NCI-H345 (cell line): ENCODE data around the gene CAPN2.
A peak's percentile ranks its signal among the peaks of the same experiment; 100 is the strongest.

Experiments
- DNase-seq: peaks from one replicate; lab custom pipeline; 2025; lab: John Stamatoyannopoulos, UW

Gene CAPN2

GRCh38 chr1:223702735-223703667 is 9.3 kb upstream of the CAPN2 start:
- DNase-seq, result no peak

DNA sequence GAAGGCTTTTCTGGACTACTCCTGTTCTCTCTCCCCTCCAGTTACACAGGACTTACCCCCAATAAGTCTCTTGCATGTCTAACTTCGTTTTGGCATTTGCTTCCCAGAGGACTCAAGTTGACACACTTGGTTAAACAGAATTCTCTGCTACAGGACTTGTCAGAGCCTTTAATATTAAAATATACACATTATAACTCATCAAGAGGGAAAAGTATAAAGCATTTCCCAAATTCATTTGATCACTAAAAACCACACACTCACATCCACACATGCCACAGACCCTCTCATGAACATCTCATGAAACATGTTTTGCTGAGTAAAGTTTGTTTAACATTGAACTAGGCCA is 8.7 kb upstream of the CAPN2 start:
- no peak for DNase-seq

DNA sequence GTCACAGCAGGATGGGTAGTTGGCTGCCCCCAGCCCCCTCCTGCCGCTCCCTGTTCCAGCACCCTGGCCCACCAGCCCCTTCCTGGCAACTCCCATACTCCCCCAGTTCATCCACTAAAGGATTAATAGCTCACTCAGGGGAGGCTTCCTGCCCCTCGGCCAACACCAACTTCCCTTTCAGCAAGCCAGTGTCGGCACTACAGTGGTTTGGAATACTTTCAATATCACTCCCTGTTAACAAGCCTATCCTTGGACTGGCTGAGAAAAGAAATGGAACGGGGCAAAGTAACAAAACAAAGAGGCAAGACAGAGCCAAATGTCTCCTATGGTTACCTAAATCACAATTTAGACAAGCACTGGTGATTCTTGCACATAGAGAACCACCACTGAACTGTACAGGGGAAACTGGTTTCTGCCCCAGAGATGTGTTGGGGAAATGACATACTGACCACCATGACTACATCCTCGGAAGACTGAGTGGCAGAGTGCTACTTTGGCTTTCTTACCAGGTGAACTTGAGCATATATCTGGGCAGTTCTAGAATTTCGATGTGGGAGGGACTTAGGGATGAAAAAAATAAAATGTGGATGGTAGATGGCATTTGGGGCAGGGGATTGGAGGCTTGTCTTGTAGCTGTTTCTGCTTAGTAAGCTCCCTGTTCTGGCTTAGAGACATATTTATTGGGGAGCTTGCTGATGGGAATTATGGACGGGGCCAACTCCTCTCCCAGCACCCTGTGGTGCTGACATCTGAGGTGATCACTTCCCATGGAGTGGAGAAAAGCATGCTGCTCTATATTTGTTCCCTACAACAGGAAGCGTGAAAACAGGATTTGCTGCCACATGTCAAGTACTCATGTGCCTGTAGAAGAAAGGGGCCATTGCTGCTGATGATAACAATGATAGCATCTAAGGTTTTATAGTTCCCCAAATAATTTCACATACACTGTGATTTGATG is 7.1 kb upstream of the CAPN2 start:
- peak; percentile 35 for DNase-seq

- peak; percentile 87 for DNase-seq
These were observed 6.0 kb upstream of the CAPN2 start for GRCh38 chr1:223706077-223706973.

GRCh38 chr1:223707256-223708000 is 4.9 kb upstream of the CAPN2 start:
- peak; percentile 91 for DNase-seq

- DNase-seq, result peak; percentile 72
These were observed 4.4 kb upstream of the CAPN2 start for GRCh38 chr1:223708001-223708359.

GRCh38 chr1:223708651-223709268 is 3.6 kb upstream of the CAPN2 start:
- DNase-seq, result no peak

DNA sequence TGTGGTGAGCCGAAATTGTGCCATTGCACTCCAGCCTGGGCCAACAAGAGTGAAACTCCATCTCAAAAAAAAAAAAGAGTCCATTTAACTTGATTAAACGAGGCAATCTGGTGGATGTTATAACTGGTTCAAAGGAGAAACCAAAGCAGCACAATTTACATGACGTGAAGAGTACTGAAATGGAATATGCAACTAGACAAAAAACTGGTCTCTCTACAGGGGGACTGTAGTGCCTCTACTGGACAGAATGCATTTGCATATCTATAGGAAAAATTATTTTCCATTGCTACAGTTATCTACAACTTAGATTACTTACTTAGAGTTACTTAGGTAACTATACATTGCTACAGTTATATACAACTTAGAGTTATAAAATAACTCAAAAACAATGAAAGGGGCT is 2.7 kb upstream of the CAPN2 start:
- no peak for DNase-seq

GRCh38 chr1:223710179-223711133 is 1.9 kb upstream of the CAPN2 start:
- DNase-seq, result no peak

GRCh38 chr1:223711173-223711572 is 1.2 kb upstream of the CAPN2 start:
- DNase-seq, result no peak

GRCh38 chr1:223711747-223712193 is 569 bp upstream of the CAPN2 start:
- no peak for DNase-seq

GRCh38 chr1:223712850-223713474 is 623 bp downstream of the CAPN2 start:
- no peak for DNase-seq

DNA sequence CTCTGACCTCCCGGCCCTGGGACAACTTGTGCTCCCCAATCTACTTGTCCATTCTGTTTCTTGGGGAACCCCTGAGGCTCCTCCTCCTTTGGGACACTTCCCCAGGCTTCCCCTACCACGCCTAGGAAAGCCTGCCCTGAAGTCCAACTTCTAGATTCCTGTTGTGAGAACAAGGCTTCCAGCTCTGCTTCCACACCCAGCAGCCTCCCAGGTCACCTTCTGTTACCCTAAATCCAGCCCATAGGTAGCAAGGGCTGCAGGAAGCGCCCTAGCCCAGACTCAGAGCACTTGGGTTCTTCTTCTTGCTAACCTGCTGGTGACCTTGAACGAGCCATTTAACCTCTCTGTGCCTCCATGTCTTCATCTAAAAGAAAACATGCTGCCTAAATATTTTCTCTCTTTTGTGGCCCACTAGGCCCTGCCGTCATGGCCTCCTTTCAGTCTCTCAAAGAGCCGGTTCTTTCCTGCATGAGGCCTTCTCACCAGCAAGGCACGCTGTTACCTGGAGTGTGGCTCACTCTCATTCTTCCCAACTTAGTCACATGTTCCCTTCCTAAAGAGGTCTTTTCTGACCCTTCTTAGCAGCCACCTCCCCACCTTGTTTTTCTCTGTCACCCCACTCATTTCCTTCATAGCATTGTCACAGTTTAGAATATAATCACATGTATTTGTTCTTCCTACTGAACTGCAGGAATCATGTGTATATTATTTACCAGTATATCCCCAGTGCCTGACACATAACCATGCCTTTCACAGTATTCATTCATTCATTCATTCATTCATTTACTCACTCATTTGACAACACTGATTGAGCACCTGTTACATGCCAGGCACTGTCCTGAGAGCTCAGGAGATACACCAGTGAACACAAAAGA is 1.4 kb downstream of the CAPN2 start:
- no peak for DNase-seq

DNA sequence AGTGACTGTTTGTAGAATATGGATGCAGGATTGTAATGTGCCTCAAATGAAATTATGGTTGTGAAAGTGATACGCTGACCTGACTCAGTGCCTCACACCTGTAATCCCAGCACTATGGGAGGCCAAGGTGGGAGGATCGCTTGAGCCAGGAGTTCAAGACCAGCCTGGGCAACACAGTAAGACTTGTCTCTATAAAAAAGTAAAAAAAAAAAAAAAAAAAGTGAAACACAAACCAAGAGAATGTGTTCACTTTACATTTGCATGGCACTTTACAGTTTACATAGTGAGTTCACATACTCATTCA is 2.0 kb downstream of the CAPN2 start:
- DNase-seq, result no peak

GRCh38 chr1:223714849-223715603 is 2.7 kb downstream of the CAPN2 start:
- DNase-seq, result no peak

DNA sequence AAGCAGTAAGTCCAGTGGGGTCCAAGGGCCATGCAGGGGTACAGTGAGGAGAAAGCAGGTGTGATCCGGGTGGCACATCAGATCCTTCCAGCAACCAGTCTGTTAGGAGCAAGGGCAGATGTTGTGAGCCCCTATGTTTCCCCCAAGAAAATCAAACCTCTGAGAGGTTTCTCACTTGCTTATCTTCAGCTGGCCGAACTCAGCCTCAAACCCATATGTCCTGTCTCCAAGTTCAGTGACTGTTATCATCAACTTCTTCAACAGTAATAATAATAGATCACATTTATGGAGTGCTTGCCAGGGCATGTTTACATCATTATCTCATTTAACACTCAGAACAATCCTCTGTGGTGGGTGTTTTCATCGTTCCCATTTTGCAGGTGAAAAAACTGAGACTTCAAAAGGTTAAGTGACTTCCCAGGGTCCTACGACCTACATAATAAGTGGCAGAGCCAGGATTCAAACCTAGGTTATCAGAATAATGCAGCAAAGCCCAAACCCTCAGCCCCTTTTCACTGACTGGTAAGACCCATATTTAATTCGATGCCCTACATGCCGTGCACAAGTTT is 3.3 kb downstream of the CAPN2 start:
- no peak for DNase-seq

DNA sequence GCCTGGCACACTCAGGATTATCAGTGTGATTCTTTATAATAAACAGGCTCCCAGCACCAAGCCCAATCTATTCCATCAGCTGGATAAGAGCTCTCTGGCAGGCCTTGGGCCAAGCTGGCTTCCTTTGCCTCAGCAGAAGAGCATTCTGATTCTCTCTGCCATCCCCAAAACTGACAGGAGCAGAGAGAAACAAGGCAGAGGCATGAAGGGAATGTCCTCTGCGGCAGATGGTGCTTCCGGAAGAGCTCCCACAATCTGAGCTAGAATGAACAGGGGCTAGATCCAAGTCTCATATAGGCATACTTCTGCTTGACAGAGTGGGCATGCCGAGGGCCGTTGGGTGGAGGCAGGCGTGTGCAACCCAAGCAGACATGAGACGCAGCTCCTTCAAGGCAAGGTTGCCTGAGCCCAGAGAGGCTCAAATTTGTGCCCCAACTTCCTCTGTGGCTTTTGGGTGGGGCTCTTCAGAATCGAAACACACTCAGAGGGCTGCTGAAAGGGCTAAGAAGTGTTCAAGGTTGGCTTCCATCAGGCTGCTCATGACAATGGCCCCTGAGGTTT is 4.0 kb downstream of the CAPN2 start:
- no peak for DNase-seq
